Choroid plexus epithelial cell (primary cell): ENCODE measurements around the gene GSS.
A peak's percentile ranks its signal among the peaks of the same experiment; 100 is the strongest.

Source experiments
- DNase-seq: peaks from one replicate; pipeline ENCODE4 v3.0.0-alpha.2; 2010; ENCODE audit warnings: low read depth
- H3K4me3 ChIP-seq: 2 replicates; pipeline ENCODE4 v1.5.1; 2011; ENCODE audit warnings: low read depth, mild to moderate bottlenecking, control low read depth, low read length, moderate library complexity
- TF ChIP-seq, protein P1 (sequence below): conservative IDR thresholded peaks from 2 replicates; pipeline ENCODE4 v1.5.1; 2011; ENCODE audit warnings: low read depth, mild to moderate bottlenecking, control low read depth, inconsistent platforms, low read length, moderate library complexity

The GSS gene

GRCh38 chr20:34922654-34923381 is 32.8 kb downstream of the GSS start:
- H3K4me3 ChIP-seq = no peak overlapping the region
- TF ChIP-seq, protein P1, sequence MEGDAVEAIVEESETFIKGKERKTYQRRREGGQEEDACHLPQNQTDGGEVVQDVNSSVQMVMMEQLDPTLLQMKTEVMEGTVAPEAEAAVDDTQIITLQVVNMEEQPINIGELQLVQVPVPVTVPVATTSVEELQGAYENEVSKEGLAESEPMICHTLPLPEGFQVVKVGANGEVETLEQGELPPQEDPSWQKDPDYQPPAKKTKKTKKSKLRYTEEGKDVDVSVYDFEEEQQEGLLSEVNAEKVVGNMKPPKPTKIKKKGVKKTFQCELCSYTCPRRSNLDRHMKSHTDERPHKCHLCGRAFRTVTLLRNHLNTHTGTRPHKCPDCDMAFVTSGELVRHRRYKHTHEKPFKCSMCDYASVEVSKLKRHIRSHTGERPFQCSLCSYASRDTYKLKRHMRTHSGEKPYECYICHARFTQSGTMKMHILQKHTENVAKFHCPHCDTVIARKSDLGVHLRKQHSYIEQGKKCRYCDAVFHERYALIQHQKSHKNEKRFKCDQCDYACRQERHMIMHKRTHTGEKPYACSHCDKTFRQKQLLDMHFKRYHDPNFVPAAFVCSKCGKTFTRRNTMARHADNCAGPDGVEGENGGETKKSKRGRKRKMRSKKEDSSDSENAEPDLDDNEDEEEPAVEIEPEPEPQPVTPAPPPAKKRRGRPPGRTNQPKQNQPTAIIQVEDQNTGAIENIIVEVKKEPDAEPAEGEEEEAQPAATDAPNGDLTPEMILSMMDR = no peak
- DNase-seq = peak; percentile 86

GRCh38 chr20:34921436-34921835 is 34.2 kb downstream of the GSS start:
- DNase-seq = no peak
- TF ChIP-seq, protein P1 = no peak
- no peak overlapping the region for H3K4me3 ChIP-seq

- no peak for DNase-seq
- TF ChIP-seq, protein P1 = no peak
- H3K4me3 ChIP-seq = no peak overlapping the region
Measured at GRCh38 chr20:34920055-34920454, 35.6 kb downstream of the GSS start.

DNA sequence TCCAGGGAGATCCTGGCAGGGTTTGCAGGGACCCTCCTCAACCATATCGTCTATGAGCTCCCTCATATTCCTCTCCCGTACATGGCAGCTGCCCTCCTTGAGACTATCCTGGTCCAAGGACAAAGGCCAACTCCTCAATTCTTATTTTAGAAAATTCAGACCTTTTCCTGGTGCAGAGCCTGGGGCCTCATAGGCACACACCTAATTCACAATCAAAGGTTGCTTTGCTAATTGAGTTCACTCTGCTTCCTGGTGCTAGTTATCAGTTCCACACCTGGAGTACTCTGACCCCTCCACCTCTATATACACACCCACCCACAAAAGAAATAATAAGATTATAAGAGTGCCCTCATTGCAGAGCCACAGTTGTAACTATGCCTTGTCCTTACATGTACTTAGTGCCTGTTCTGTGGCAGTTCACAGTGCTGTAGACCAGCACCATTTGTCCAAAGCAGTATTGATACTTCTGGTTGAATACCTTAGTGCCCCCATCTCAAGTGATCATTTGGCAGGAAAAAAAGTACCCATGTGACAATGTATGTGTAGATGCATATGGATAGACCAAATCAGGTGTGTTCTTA is 38.7 kb downstream of the GSS start:
- no peak overlapping the region for H3K4me3 ChIP-seq
- TF ChIP-seq, protein P1 = no peak
- DNase-seq = no peak

- no peak overlapping the region for H3K4me3 ChIP-seq
- DNase-seq = no peak
- TF ChIP-seq, protein P1 = no peak
Measured at GRCh38 chr20:34915749-34916455, 39.7 kb downstream of the GSS start.

GRCh38 chr20:34915131-34915530 is 40.5 kb downstream of the GSS start:
- DNase-seq = no peak
- TF ChIP-seq, protein P1 = no peak
- H3K4me3 ChIP-seq = no peak overlapping the region
